AG04449 (cell line): ENCODE measurements around the gene FUT8.

Source experiments
- CTCF ChIA-PET: fragments of 350-600 bp; formaldehyde crosslinking; extraction: SDS; loops from one replicate; lab custom pipeline; 2021; ENCODE audit warnings: antibody characterized with exemption; lab: Yijun Ruan, JAX
- POLR2A ChIA-PET: fragments of 400-600, 350-600 bp; formaldehyde crosslinking; extraction: SDS; loops from one replicate; lab custom pipeline; 2020; ENCODE audit warnings: antibody characterized with exemption, inconsistent platforms; lab: Yijun Ruan, JAX
- DNase-seq: peaks from one replicate; pipeline ENCODE4 v3.0.0-alpha.2; 2010; ENCODE audit warnings: low read depth, low spot score
- H3K4me3 ChIP-seq: 2 replicates; pipeline ENCODE4 v1.5.1; 2011; ENCODE audit warnings: low read depth, mild to moderate bottlenecking, control low read depth, low read length
- TF ChIP-seq, protein P1 (sequence below): IDR thresholded peaks from one replicate; pipeline ENCODE4 v1.5.1; 2011; ENCODE audit warnings: mild to moderate bottlenecking, moderate library complexity, low read length, control low read depth, inconsistent platforms; ENCODE audit not compliant: insufficient read depth; ENCODE audit errors: missing control alignments

Gene FUT8

DNA sequence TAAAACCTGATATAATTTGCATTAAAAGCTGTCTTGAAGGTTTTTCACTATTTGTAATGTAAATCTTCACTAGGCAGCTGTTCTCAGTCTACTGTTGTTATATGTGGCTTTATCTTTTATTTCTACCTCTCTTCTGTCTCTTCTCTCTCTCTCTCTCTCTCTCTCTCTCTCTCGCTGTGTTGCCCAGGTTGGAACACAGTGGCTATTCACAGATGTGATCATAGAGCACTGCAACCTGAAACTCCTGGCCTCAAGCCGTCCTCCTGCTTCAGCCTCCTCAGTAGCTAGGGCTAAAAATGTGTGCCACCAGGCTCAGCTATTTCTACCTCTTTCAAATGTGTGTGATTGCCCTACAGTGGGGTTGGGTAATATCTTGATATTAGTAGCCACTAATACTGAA lies 21.1 kb downstream of the FUT8 start:
- ChIA-PET POLR2A (no interaction called here), CTCF (interaction anchor here (0.7 to 1.5 kb wide), 5 partner anchors 10 to 527 kb away, joined by 3 to 5 read pairs (median 3); no protein-coding TSS in a partner anchor)
- no peak for DNase-seq
- TF ChIP-seq, protein P1, sequence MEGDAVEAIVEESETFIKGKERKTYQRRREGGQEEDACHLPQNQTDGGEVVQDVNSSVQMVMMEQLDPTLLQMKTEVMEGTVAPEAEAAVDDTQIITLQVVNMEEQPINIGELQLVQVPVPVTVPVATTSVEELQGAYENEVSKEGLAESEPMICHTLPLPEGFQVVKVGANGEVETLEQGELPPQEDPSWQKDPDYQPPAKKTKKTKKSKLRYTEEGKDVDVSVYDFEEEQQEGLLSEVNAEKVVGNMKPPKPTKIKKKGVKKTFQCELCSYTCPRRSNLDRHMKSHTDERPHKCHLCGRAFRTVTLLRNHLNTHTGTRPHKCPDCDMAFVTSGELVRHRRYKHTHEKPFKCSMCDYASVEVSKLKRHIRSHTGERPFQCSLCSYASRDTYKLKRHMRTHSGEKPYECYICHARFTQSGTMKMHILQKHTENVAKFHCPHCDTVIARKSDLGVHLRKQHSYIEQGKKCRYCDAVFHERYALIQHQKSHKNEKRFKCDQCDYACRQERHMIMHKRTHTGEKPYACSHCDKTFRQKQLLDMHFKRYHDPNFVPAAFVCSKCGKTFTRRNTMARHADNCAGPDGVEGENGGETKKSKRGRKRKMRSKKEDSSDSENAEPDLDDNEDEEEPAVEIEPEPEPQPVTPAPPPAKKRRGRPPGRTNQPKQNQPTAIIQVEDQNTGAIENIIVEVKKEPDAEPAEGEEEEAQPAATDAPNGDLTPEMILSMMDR = no peak
- no peak overlapping the region for H3K4me3 ChIP-seq

DNA sequence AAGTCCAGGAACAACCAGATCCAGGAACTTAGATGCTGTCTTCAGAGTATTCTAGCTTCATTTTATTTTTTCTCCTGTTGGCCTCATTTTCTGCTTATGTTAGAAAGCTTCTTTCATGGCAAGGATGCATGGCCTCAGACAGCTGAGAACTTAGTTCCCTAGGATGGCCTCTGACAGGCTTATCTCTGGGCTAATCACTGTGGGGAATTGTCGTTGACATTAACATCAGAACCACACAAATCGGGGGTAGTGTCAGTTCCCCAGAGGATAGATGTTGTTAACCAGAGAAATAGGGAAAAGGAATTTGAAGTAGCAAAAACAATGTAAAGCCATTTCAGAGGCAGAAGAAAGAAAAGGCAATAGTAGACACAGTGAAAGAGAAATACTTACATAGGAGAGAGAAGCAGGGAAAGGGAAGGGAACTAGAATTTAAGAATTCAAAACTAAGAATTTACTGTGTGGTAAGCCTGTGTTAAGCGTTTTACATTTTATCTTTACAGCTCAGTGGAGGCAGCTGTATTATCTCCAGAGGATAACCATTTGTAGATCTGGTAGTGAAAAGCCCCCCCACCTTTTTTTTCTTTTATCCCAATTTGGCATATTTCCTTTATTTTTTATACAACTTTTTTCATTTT lies 21.8 kb downstream of the FUT8 start:
- DNase-seq = no peak
- ChIA-PET POLR2A (no interaction called here), CTCF (interaction anchor here (0.9 to 1.3 kb wide), 2 partner anchors 9 to 361 kb away, joined by 3 to 4 read pairs; no protein-coding TSS in a partner anchor)
- TF ChIP-seq, protein P1 = no peak
- no peak overlapping the region for H3K4me3 ChIP-seq

DNA sequence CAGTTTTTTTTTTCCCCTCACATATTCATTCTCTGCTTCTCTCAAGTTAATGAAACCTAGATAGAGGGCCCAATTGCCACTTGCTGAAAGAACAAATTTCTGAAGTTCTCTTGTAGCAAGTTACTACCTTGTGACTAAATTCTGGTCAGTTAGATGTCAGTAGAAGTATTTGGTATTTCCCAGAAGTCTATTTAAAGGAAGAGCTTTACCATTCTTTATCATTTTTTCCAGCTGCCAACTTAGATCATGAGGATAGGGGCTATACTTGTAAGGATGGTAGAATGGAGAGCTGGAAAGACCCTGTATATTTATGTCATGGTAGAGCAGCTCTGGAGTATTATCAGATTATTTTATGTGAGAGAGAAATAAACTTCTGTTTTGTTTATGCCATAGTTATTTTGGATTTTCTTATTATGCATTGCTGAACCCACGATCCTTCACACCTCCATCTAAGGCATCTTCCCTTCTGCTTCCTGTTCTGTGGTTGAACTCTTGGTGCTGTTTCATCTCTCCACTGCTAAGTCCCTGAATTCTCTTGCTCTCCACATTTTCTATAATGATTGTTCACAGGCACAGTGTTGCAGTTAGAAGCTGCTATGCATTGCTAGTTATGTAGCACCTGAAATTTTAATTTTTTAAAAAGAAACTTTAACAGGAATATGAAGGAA lies 25.9 kb downstream of the FUT8 start:
- ChIA-PET CTCF (interaction anchor here (0.7 kb wide), 1 partner anchor 20 kb away, joined by 3 read pairs; no protein-coding TSS in a partner anchor), POLR2A (no interaction called here)
- DNase-seq = no peak
- H3K4me3 ChIP-seq = no peak overlapping the region
- TF ChIP-seq, protein P1 = no peak

DNA sequence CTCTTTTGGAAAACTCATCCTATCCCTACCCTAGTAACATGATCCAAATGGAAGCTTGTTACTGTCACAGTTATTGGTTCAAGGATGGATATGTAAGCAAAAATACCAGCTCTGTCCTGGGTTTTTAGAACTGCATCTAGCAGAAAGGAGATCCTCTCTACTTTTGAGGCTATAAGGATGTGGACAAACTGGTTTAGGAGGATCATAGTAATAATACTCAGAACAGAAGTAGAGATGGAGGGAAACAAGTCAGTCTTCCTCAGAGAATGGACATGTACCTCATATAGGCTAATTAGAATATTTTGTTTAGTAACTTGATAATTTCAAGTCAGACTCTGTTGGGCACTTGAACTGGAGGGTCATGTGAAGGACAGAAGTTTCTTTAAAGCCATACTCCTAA lies 26.6 kb downstream of the FUT8 start:
- no peak overlapping the region for H3K4me3 ChIP-seq
- TF ChIP-seq, protein P1 = no peak
- DNase-seq = no peak
- ChIA-PET CTCF (no interaction called here), POLR2A (no interaction called here)

DNA sequence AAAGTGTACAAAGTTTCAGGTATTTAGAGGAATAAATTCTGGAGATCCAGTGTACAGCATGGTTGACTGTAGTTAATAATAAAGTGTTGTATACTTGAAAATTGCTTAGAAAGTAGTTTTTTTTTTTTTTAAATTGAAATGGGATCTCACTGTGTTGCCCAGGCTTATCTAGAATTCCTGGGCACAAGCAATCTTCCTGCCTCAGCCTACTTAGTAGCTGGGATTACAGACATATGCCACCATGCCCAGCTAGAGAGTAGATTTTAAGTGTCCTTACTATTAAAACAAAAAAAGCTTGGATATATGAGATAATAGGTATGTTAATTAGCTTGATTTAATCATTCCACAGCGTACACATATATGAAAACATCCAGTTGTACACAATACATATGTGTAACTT lies 27.7 kb downstream of the FUT8 start:
- TF ChIP-seq, protein P1 = no peak
- ChIA-PET POLR2A (interaction anchor here (0.5 kb wide), 1 partner anchor 525 kb away, joined by 3 read pairs; no protein-coding TSS in a partner anchor), CTCF (no interaction called here)

DNA sequence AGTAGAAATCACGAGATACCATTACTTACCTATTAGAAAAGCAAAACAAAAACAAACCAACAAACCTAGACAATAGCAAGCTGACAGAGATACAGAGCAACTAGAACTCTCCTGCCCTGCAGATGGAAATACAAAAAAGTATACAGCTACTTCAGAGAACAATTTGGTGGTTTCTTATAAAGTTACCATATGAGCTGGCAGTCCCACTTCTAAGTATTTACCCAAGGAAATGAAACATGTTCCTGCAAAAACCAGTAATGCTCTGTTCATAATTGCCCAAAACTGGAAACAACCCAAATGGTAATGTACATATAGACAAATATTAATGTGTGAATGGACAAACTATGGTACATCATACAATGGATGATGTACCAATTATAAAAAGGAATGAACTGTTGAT lies 31.7 kb downstream of the FUT8 start:
- POLR2A ChIA-PET = no interaction called here
- H3K4me3 ChIP-seq = no peak overlapping the region
- CTCF ChIA-PET = interaction anchor here (1.0 to 1.4 kb wide), 3 partner anchors 10 to 380 kb away, joined by 3 to 4 read pairs (median 3); no protein-coding TSS in a partner anchor
- TF ChIP-seq, protein P1 = no peak
- DNase-seq = no peak

More for the DNA sequence above, 27.7 kb downstream of the FUT8 start:
- DNase-seq = no peak
- H3K4me3 ChIP-seq = no peak overlapping the region
